GM12878 (cell line): ENCODE measurements around the gene REEP3. TPM values are rescaled to one million over a fixed set of nuclear protein-coding genes. Genes with fewer than 3 reads are reported as not detected.

ENCODE experiments used
- ATAC-seq: fragments of 200-7000 bp; cut with Tn5 transposase; 3 replicates; pipeline ENCODE4 v1.9.1; 2020; ENCODE audit warnings: mild to moderate bottlenecking, moderate library complexity
- BruUV-seq: library from RNA; stranded (reverse); fragments of 400-500 nt; replicated peaks from 2 replicates; lab custom pipeline; 2021; lab: Mats Ljungman, UMichigan
- CTCF ChIA-PET: fragments of 300-600 bp; sonication (Branson Sonifier 250); formaldehyde crosslinking; extraction: SDS; loops from one replicate; lab custom pipeline; 2021; ENCODE audit warnings: inconsistent platforms; lab: Yijun Ruan, JAX
- POLR2A ChIA-PET: fragments of 350-600 bp; formaldehyde crosslinking; extraction: SDS; loops from one replicate; lab custom pipeline; 2021; ENCODE audit warnings: inconsistent platforms; lab: Charles Lee
- RAD21 ChIA-PET: fragments of 300-600 bp; sonication (Branson Sonifier 250); formaldehyde crosslinking; loops from one replicate; lab custom pipeline; 2023; ENCODE audit warnings: antibody characterized with exemption; ENCODE audit not compliant: unreplicated experiment; lab: Charles Lee
- SMC1A ChIA-PET: fragments of 300-600 bp; sonication (Branson Sonifier 250); formaldehyde crosslinking; loops from one replicate; lab custom pipeline; 2023; ENCODE audit not compliant: unreplicated experiment, uncharacterized antibody; lab: Charles Lee
- DNase-seq: peaks from one replicate; pipeline ENCODE4 v3.0.0-alpha.2; 2011; ENCODE audit warnings: low read depth, low spot score
- FAIRE-seq: peaks from 3 replicates; lab custom pipeline; 2011; peaks lifted over from hg19 to GRCh38; lab: Jason Lieb, UNC
- H2AFZ ChIP-seq: 2 replicates; pipeline ENCODE4 v1.6.0; 2011; ENCODE audit warnings: low read depth, low read length, control low read depth; ENCODE audit not compliant: control insufficient read depth
- H3K27ac ChIP-seq: 2 replicates; pipeline ENCODE4 v1.5.1; 2011; ENCODE audit warnings: control low read depth; ENCODE audit not compliant: control insufficient read depth, insufficient read depth
- H3K27me3 ChIP-seq, 2 experiments: replicated peaks in 1 of 2; 2 replicates each; pipeline versions ENCODE4 v1.6.0 to v1.6.1; 2011; ENCODE audit warnings: low read length in 1 of 2; ENCODE audit not compliant: control insufficient read depth in 2 of 2, insufficient read depth in 2 of 2
- H3K36me3 ChIP-seq, 2 experiments: 2 replicates each; pipeline ENCODE4 v1.5.1; 2011; ENCODE audit warnings: low read length in 1 of 2; ENCODE audit not compliant: control insufficient read depth in 2 of 2, insufficient read depth in 2 of 2
- H3K4me1 ChIP-seq: 2 replicates; pipeline ENCODE4 v1.6.1; 2011; ENCODE audit warnings: mild to moderate bottlenecking, low read length, moderate library complexity, mixed read lengths; ENCODE audit not compliant: control insufficient read depth, insufficient read depth
- H3K4me2 ChIP-seq: 2 replicates; pipeline ENCODE4 v1.6.0; 2011; ENCODE audit warnings: control low read depth; ENCODE audit not compliant: control insufficient read depth, insufficient read depth
- H3K4me3 ChIP-seq: fragments of 200-600 bp; sonication (generic); 2 replicates; pipeline ENCODE4 v1.5.1; 2016
- H3K79me2 ChIP-seq: 2 replicates; pipeline ENCODE4 v1.6.0; 2011; ENCODE audit warnings: low read length; ENCODE audit not compliant: control insufficient read depth, insufficient read depth
- H3K9ac ChIP-seq: 2 replicates; pipeline ENCODE4 v1.8.0; 2011; ENCODE audit warnings: low read length, control low read depth, mixed read lengths; ENCODE audit not compliant: control insufficient read depth, insufficient read depth
- H3K9me3 ChIP-seq: replicated peaks from 3 replicates; pipeline ENCODE4 v1.5.1; 2011; ENCODE audit warnings: mild to moderate bottlenecking, low read length; ENCODE audit not compliant: control insufficient read depth, insufficient read depth
- H4K20me1 ChIP-seq: 2 replicates; pipeline ENCODE4 v1.6.0; 2011; ENCODE audit not compliant: control insufficient read depth, insufficient read depth
- BCL3 ChIP-seq: IDR thresholded peaks from 2 replicates; pipeline ENCODE4 v1.6.1; 2011; ENCODE audit warnings: borderline replicate concordance, low read depth, mild to moderate bottlenecking, moderate library complexity, low read length; ENCODE audit not compliant: insufficient read depth, poor library complexity, severe bottlenecking
- CBX3 ChIP-seq: fragments of 200-600 bp; sonication (generic); IDR thresholded peaks from 2 replicates; pipeline ENCODE4 v1.6.1; 2016; ENCODE audit warnings: low read depth, borderline replicate concordance
- FOXK2 ChIP-seq: fragments of 450-650 bp; IDR thresholded peaks from 2 replicates; pipeline ENCODE4 v1.6.1; 2017; ENCODE audit warnings: mild to moderate bottlenecking, moderate library complexity
- JUNB ChIP-seq: IDR thresholded peaks from 2 replicates; pipeline ENCODE4 v1.6.1; 2016; ENCODE audit warnings: antibody characterized with exemption, mild to moderate bottlenecking
- NRF1 ChIP-seq: conservative IDR thresholded peaks from 2 replicates; pipeline ENCODE4 v1.6.1; 2011; ENCODE audit warnings: mild to moderate bottlenecking, low read depth, low read length, improper control_type of control experiment
- RUNX3 ChIP-seq: IDR thresholded peaks from 2 replicates; pipeline ENCODE4 v1.6.1; 2012; ENCODE audit warnings: low read length, inconsistent platforms
- STAT3 ChIP-seq: IDR thresholded peaks from 2 replicates; pipeline ENCODE4 v1.6.1; 2011; ENCODE audit warnings: low read depth, low read length, improper control_type of control experiment
- WGBS: methylation state at CpG from one replicate; pipeline ENCODE4 v1.1.6; 2016; ENCODE audit warnings: low lambda C conversion rate; ENCODE audit not compliant: insufficient replicate concordance, insufficient coverage; ENCODE audit errors: missing lambda C conversion rate; 5-methylcytosine and 5-hydroxymethylcytosine counted together
- in situ Hi-C: fragments of 300-500 bp; cut with MboI; formaldehyde crosslinking; loops from 9 replicates; pipeline ENCODE4 v1.14.3; 2018; ENCODE audit warnings: mixed read lengths
- intact Hi-C: fragments of 100-400 bp; cut with micrococcal nuclease; formaldehyde crosslinking; loops from one replicate; pipeline ENCODE4 v1.14.2; 2022; ENCODE audit not compliant: unreplicated experiment
- polyA plus RNA-seq, 11 experiments: library from polyadenylated mRNA; depleted of rRNA in 4 of 11; unstranded in 6 of 11; stranded (reverse) in 5 of 11; fragments of >200 nt; fragmentation: Nextera tagmentation in 4 of 11; fragmentation: Illumina TruSeq in 1 of 11; extraction: Ambion mirVana in 4 of 11; extraction: Trizol in 1 of 11; gene quantifications; 1 replicate in 1 of 11; 2 replicates in 10 of 11; pipeline versions ENCODE4 v1.2.1 to v1.2.3, GENCODE V29; 2011 to 2016; ENCODE audit warnings: inconsistent platforms in 2 of 11, missing spikeins in 2 of 11, low read depth in 1 of 11
- total RNA-seq, 4 experiments: library from RNA; depleted of rRNA in 3 of 4; stranded (reverse); fragments of >200 nt in 3 of 4; fragmentation: Illumina TruSeq in 1 of 4; extraction: Trizol in 1 of 4; gene quantifications; 2 replicates each; pipeline versions ENCODE4 v1.2.1 to v1.2.3, GENCODE V29; 2013 to 2021

Gene REEP3
- total and polyA plus RNA-seq, 10 of the 15 experiments (the other 5 are each of a cell fraction or from before 2014, with no cell fraction given): 4.9 to 25.9 (median 16.2) TPM

- POLR2A ChIA-PET: no interaction called here
- H3K4me1 ChIP-seq: no peaks in the 10 kb centered on the region; the same call in 1 of the 2 replicates
- no TSS peak for BruUV-seq
- ATAC-seq (peak; percentile 73), DNase-seq (no peak), FAIRE-seq (no peak)
- H3K4me3 ChIP-seq: no peak overlapping the region
- CTCF ChIA-PET: no interaction called here
- SMC1A ChIA-PET: interaction anchor here (1.1 kb wide), 1 partner anchor 57 kb away, joined by 5 read pairs; no protein-coding TSS in a partner anchor
- H3K79me2 ChIP-seq: no peaks in the 10 kb centered on the region
- H3K36me3 ChIP-seq: no peaks in the 10 kb centered on the region
- no peak for TF ChIP-seq CBX3
- no peak for TF ChIP-seq NRF1
- TF ChIP-seq STAT3: no peak
- TF ChIP-seq FOXK2: no peak
- TF ChIP-seq RUNX3: peak; percentile 26; the same call in 1 of the 2 replicates
- no peak for TF ChIP-seq BCL3
- peak; percentile 50 for TF ChIP-seq JUNB
- no peak overlapping the region for H3K9ac ChIP-seq
- RAD21 ChIA-PET: no interaction called here
- no peak overlapping the region for H3K27ac ChIP-seq
- H3K4me2 ChIP-seq: no peak overlapping the region
- no peaks in the 10 kb centered on the region for H4K20me1 ChIP-seq
- intact Hi-C loops (no loop called here), in situ Hi-C loops (no loop called here)
- 42% methylated on average over 2 of the region's 2 CpGs for WGBS
- no peaks in the 10 kb centered on the region for H3K27me3 ChIP-seq
- H3K9me3 ChIP-seq: no peaks in the 10 kb centered on the region
- H2AFZ ChIP-seq: no peak overlapping the region
Measured at GRCh38 chr10:63646491-63646890, 125.3 kb downstream of the REEP3 start.
